NCI-H2029 treated with DMSO at 0.1 percent for 48 hours (cell line): Measurements from ENCODE around the gene TUBB.
A peak's percentile ranks its signal among the peaks of the same experiment; 100 is the strongest.
"Not testable (repeated sequence)": the region's sequence is repeated elsewhere in the genome, so short reads cannot be mapped to it uniquely, and the experiment has no call there.

Experiments
- DNase-seq: peaks from one replicate; lab custom pipeline; 2025; lab: John Stamatoyannopoulos, UW

The TUBB gene

DNA sequence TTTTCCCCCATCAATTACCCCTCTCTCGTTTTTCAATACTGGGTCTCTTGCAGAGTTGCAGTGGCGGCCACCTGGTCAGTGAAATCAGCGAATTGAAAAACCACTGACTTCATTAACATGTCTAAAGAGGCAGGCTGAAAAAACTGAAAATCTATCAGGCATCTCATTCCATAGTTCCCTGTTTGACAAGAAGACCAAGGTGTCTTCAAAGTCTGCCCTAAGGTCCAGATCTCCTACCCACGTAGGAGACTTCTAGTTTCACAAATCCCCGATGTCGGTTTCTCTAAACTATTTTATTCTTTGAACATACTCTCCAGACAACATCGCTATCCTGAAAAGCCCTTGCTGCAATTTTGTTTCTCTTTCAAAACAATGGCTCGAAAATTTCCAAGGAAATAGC is 796 bp upstream of the TUBB start:
- DNase-seq = no peak

DNA sequence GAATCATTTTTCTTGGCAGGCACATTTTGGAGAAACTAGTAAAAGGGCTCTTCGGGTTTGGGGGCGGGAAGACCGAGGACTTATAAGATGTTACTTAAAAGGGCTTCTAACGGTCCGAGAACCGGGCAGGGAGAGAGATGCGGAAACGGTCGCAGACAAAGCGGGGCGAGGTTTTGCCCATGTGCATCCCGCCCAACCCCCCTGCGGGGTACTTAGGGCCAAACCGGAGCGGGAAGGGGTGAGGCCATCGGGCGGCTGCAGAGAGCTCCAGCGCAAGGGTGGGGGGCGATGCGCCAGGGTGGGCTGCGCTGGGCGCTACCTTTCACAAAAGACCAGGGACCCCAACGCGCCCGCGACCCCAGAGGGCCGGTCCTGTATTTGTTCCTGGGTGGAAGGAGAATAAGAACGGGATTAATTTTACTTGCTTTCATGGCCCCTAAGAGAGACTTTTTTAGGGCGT is 616 bp downstream of the TUBB start:
- DNase-seq = peak; percentile 61

DNA sequence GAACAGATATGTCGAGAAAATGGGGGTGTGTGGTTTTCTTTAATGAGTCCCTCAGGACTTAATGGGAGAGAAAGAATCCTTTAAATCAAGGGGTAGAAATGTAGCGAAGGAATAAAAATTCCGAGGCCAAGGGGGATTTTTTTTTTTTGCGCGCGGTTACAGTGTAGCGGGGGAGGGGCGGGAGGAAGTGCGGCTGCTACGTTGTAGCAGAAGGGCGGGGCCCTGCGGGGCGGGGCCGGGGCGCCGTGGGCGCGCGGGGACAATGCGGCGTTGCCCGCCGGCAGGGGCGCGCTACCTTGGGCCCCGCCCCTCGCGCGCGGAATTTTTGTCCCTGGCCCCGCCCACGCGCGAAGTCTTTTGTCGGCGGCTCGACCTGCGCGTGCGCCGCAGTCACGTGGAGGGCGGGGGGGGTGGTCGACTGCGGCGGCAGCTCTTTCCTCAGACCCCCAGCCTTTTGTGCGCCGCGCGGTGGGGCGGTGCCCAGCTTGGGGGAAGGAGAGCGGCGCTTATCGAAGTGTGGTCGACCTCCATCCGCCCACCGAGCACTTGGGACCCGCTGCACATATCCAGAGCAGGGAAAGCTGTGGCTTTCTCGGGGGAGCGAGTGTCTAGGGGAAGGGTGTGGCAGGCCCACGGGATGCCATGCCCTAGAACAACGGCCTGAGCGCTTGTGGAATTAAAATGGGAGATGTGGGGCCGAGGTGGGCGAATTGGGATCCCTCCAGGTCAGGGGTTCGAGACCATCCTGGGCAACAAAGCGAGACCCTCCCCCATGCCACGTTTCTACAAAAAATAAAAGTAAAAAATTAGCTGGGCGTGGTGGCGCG is 1.3 kb downstream of the TUBB start:
- peak; percentile 71 for DNase-seq

DNA sequence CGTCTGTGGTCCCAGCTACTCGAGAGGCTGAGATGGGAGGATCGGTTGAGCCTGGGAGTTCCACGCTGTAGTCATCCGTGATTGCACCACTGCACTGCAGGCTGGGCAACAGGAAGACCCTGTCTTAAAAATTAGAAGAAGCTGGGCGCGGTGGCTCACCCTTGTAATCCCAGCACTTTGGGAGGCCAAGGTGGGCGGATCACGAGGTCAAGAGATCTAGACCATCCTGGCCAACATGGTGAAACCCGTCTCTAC is 1.8 kb downstream of the TUBB start:
- DNase-seq = not testable (repeated sequence)

DNA sequence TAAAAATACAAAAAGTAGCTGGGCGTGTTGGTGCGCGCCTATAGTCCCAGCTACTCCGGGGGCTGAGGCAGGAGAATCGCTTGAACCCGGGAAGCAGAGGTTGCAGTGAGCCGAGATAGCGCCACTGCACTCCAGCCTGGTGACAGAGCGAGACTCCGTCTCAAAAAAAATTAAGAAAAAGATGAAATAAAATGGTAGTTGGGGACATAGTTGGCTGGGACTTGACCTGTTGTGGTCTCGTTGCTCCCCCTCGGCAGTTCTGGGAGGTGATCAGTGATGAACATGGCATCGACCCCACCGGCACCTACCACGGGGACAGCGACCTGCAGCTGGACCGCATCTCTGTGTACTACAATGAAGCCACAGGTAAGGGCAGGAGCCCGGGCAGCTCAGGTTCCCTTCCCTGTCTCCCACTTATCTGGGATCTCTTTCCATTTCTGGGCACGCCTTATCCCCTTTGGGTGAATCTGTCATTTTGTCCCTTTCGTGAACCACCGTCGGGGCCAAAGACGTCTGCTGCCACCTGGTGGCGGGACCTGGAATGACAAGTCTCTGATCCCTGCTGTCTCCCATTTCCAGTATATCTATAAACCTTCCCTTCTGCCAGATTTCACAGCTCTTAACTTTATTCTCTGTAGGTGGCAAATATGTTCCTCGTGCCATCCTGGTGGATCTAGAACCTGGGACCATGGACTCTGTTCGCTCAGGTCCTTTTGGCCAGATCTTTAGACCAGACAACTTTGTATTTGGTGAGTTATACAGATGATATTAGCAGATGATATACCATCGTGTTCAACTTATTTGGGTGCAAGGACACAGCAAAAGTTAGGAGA is 2.3 kb downstream of the TUBB start:
- DNase-seq = peak; percentile 50

DNA sequence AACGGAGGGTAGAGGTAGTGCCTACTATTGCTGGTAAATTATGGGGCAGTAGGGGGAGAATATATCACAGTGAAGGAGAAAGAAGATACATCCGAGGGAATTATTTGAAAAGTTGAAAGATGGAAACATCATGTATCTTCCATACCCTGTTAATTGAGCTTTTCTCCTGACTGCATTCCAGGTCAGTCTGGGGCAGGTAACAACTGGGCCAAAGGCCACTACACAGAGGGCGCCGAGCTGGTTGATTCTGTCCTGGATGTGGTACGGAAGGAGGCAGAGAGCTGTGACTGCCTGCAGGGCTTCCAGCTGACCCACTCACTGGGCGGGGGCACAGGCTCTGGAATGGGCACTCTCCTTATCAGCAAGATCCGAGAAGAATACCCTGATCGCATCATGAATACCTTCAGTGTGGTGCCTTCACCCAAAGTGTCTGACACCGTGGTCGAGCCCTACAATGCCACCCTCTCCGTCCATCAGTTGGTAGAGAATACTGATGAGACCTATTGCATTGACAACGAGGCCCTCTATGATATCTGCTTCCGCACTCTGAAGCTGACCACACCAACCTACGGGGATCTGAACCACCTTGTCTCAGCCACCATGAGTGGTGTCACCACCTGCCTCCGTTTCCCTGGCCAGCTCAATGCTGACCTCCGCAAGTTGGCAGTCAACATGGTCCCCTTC is 3.1 kb downstream of the TUBB start:
- DNase-seq = not testable (repeated sequence)

DNA sequence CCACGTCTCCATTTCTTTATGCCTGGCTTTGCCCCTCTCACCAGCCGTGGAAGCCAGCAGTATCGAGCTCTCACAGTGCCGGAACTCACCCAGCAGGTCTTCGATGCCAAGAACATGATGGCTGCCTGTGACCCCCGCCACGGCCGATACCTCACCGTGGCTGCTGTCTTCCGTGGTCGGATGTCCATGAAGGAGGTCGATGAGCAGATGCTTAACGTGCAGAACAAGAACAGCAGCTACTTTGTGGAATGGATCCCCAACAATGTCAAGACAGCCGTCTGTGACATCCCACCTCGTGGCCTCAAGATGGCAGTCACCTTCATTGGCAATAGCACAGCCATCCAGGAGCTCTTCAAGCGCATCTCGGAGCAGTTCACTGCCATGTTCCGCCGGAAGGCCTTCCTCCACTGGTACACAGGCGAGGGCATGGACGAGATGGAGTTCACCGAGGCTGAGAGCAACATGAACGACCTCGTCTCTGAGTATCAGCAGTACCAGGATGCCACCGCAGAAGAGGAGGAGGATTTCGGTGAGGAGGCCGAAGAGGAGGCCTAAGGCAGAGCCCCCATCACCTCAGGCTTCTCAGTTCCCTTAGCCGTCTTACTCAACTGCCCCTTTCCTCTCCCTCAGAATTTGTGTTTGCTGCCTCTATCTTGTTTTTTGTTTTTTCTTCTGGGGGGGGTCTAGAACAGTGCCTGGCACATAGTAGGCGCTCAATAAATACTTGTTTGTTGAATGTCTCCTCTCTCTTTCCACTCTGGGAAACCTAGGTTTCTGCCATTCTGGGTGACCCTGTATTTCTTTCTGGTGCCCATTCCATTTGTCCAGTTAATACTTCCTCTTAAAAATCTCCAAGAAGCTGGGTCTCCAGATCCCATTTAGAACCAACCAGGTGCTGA is 3.9 kb downstream of the TUBB start:
- not testable (repeated sequence) for DNase-seq

DNA sequence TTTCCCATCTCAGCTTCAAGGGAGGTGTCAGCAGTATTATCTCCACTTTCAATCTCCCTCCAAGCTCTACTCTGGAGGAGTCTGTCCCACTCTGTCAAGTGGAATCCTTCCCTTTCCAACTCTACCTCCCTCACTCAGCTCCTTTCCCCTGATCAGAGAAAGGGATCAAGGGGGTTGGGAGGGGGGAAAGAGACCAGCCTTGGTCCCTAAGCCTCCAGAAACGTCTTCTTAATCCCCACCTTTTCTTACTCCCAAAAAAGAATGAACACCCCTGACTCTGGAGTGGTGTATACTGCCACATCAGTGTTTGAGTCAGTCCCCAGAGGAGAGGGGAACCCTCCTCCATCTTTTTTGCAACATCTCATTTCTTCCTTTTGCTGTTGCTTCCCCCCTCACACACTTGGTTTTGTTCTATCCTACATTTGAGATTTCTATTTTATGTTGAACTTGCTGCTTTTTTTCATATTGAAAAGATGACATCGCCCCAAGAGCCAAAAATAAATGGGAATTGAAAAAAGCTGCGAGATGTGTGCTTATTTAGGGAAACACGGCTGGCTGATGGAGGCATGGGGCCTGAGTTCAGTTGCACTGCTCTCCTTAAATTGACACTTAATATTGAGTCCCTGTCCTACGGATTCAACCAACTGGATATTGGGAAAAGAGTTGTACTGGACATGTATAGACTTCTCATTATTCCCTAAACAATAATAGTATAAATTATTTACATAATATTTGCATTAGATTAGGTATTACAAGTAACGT is 4.9 kb downstream of the TUBB start:
- no peak for DNase-seq

DNA sequence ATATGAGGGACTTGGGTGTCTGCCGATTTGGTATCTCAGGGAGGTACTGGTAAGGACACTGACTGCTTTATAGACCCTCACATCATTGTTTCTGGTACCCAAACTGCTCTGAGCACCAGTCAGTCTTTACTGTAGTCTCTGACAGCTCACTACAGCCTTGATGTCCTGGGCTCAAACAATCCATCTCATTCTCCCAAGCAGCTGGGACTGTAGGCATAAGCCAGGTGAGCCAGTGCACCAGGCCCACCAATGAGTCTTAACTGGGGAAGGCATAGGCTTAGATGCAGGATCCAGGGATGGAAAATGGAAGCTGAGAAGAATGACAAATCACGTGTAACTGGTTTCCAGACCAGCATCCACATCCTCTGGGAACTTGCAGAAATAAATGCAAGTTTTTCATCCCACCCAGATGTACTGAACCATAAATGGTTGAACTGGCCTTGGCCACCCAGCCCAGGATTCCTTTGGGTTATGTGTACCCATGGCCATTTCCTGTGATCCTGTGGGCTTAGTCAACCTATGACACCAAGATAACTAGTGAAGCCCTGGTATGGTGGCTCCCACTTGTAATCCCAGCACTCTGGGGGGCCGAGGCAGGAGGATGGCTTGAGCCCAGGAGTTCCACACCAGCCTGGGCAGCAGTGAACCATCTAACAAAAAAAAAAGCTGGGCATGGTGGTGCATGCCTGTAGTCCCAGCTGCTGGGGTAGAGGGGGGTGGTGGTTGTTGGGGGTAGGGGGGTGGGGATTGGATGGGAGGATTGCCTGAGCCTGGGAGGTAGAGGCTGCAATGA is 5.8 kb downstream of the TUBB start:
- DNase-seq = no peak

DNA sequence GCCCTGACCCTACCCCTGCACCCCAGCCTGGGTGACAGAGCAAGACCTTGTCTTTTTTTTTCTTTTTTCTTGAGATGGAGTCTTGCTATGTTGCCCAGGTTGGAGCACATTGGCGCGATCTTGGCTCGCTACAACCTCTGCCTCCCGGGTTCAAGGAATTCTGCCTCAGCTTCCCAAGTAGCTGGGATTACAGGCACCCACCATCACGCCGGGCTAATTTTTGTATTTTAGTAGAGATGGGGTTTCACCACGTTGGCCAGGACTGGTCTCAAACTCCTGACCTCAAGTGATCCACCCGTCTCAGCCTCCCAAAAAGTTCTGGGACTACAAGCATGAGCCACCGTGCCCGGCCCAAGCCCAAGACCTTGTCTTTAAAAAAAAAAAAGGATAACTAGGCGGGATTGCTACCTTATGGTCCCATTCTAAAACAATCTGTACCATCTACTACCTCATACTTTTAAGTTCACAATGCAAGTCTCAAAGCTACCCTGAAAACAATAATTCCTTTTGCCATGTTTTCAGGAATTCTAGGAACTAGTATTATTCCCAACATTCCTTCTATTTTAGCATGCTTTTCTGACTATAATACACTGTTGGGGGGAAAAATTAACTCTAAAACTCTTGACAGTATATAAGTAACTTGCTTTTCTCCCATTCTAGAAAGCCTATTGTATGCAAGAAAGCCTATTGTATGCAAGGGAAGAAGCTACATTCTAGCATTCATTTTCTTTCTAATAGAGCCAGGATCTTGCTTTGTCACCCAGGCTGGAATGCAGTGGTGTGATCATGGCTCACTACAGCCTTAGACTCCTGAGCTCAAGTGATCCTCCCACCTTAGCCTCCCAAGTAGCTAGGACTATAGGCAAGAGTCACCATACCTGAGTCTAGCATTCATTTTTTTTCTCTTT is 6.6 kb downstream of the TUBB start:
- DNase-seq = no peak

DNA sequence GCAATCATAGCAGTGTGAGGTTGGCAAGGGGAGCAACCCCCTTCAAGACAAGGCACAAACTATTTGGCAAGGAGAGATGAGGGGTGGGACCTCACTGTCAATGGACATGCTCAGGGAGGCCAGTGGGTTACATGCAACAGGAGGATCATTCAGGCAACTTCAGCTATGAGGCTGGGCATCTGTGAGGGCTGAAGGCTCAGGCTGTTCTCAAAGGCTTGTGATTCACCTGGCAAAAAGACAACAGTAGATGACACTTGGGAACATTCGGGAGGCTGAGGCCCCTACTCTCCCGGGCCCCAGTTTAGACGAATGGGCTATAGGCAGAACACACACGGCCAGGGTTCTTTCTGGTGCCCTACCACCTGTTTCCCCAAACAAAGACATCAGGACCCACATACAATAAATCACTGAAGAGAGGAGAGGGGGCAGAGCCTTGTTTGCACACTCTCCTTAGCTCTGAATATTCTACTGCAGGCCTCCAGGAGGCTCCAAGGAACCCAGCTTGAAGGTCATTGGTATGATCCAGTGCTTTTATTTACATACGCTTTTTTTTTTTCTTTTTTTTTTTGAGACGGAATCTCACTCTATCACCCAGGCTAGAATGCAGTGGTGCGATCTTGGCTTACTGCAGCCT is 7.9 kb downstream of the TUBB start:
- DNase-seq = no peak

DNA sequence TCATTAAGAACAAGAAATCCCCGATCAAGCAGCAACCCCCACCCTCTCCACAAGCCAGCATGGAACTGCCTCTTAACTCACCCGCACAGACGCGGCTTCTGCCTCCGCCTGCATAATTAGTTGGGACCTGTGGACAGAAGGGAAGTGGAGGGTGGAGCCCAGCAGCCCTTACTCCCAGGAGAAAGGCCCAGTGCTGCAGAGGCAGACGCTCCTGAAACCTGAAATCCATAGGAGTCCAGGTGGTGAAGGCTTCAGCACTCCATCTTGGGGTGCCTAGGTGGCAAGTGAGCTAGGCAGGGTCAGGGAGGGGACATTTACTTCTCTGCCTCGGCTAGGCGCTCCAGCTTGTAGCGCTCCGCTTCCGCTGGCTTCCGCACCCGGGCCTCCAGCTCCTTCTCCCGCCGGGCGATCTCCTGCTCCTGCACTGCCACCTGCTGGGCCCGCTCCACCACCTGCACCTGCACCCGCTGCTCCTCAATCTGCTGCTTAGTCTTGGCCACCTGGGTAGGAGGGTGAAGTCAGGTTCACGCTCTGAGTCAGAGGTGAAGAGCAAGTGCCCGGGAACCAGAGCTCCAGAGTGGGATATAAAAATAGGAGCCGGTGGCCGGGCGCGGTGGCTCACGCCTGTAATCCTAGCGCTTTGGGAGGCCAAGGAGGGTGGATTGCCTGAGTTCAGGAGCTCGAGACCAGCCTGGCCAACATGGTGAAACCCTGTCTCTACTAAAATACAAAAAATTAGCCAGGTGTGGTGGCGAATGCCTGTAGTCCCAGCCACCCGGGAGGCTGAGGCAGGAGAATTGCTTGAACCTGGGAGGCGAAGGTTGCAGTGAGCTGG is 10.7 kb downstream of the TUBB start:
- peak; percentile 75 for DNase-seq

DNA sequence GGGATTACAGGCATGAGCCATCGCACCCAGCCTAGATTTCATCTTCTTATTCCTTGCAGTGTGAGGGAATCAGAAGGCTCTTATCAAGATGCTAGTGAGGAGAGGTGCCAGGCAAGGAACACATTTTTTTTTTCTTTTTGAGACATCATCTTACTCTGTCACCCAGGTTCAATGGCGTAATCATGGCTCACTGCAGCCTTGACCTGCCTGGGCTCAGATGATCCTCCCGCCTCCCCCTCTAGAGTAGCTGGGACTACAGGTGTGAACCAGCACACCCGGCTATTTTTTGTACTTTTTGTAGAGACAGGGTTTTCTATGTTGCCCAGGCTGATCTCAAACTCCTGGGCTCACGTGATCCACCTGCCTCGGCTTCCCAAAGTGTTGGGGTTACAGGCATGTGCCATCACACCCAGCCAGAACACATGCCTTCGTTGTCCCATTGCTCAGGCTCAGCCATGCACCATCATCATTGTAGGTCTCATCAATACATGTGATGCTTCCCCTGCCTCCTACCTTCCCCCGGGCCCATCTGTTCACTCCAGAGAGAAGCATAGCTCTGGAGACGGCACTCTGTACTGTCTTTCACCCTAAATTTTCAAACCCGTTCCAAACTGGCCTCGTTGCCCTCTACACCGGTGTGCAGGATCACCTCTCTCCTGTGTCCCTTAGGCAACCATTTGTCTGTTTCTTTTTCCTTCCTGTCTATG is 12.2 kb downstream of the TUBB start:
- no peak for DNase-seq

DNA sequence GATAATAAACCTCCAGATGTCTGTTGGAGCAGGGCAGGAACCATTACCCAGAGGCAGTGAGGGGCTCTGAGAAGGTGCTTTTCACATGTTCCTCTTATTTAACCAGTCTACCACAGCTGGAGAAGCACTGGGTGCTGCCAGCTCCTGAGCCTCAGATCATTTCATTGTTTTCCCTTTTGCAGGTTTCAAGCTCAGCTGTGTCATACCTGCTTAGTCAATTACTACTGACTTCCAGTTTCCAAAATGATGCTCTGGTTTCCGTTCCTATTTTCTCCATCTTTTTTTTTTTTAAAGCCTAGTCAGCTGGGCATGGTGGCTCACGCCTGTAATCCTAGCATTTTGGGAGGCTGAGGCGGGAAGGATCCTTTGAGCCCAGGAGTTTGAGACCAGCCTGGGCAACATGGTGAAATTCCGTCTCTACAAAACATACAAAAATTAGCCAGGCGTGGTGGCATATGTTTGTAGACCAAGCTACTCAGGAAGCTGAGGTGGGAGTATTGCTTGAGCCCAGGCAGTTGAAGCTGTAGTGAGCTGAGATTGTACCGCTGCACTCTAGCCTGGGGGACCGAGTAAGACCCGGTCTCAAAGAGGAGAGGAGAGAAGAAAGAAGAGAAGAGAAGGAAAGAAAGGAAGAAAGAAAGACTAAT is 15.6 kb downstream of the TUBB start:
- no peak for DNase-seq

DNA sequence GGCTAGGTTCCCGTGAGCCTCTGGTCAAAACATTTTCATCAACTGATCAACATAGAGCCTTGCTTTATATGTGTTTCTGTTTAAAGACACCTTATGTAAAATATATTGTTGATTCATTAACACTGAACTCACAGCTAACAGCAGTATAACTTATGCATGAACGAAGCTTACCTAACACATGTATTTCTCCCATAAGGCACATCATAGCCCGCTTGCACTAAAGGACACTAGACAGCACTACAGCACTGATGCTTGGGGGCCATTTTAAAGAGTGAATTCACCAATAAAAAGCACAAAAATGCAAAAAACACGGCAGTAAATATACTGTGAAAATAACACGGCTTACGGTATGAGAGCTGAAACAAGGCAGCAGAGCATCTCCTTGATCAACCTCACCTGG is 18.4 kb downstream of the TUBB start:
- DNase-seq = no peak

DNA sequence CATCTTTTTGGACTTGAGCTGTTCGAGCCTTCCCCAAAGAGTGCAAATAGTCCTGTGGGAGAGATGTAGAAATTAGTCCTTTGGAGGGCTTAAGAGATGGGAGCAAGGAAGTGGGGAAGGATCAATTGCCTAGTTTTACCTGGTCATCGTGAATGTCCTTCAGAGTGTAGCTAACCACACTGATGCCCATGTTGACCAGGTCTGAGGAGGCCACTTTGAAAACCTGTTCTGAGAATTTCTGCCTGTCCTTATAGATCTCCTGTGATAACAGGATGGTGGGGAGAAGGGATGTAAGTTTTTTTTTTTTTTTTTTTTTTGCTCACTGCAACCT is 20.4 kb downstream of the TUBB start:
- no peak for DNase-seq
